OCI-M2 (cell line): ENCODE data around the gene RHOH.

Experiments used
- DNase-seq: peaks from one replicate; lab custom pipeline; 2025; ENCODE audit not compliant: unreplicated experiment; lab: John Stamatoyannopoulos, UW

Gene RHOH

GRCh38 chr4:40204507-40205258 lies 7.9 kb downstream of the RHOH start:
- DNase-seq: no peak

DNA sequence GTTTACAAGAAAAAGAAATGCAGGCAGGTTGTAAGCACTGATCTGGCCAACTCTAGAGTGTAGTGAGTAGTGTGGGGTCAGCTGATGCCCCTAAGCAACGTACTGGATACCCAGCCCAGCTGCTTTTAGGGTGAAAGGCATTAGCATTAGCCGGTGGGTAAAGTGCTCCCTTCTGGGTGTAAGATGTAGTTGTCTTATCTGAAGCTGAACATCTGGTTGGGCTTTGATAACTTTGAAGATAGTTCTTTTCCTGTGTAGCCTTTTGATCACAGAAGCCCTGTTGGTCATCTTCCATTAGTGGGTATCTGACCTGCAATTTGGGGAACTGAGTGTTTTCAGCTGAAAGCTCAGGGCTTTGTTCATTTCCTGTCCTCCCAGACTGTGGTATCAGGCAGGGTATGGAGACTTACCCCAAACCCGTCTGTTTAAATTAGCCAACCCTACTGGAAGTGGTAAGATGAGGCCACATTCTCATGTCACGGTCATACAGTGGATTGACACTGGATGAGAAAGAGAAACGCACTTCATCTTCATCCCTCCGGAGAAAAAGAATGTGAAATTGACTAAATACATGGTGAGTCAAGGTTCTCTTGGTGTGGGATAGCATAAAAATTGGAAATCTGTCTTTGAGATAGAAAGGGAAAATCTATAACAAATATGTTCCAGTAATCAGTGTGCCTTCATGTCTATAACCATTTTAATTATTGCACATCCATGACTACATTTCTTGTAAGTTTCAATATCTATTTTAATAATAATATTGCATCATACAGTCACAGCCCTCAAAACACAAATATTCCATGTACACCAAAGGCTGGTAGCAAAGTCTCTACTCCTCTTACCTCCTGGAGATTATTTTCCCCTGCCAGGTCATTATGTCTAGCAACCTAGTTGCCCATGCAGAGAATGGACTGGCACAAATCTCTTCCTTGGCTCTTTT lies 8.7 kb downstream of the RHOH start:
- DNase-seq: peak; percentile 21

GRCh38 chr4:40206426-40206825 lies 9.6 kb downstream of the RHOH start:
- no peak for DNase-seq

- DNase-seq: no peak
These were observed 12.6 kb downstream of the RHOH start for GRCh38 chr4:40209401-40209800.

DNA sequence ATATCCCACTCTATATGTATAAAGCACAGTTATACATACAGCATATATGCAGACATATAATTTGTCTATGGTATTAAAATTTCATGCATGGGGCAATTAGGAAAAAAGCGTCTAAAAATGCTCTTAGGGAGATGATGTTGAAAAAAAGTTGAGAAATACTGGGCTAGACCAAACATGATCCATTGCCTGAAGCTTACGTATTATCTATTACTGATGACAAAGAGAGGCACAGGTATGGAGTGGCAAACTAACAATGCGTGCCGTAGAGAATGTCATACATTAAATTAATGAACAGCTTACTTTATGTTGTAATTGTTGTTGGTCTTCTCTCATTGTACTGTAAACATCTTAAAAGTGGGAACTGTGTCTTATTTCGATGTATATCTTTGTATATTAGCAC lies 13.9 kb downstream of the RHOH start:
- DNase-seq: no peak

DNA sequence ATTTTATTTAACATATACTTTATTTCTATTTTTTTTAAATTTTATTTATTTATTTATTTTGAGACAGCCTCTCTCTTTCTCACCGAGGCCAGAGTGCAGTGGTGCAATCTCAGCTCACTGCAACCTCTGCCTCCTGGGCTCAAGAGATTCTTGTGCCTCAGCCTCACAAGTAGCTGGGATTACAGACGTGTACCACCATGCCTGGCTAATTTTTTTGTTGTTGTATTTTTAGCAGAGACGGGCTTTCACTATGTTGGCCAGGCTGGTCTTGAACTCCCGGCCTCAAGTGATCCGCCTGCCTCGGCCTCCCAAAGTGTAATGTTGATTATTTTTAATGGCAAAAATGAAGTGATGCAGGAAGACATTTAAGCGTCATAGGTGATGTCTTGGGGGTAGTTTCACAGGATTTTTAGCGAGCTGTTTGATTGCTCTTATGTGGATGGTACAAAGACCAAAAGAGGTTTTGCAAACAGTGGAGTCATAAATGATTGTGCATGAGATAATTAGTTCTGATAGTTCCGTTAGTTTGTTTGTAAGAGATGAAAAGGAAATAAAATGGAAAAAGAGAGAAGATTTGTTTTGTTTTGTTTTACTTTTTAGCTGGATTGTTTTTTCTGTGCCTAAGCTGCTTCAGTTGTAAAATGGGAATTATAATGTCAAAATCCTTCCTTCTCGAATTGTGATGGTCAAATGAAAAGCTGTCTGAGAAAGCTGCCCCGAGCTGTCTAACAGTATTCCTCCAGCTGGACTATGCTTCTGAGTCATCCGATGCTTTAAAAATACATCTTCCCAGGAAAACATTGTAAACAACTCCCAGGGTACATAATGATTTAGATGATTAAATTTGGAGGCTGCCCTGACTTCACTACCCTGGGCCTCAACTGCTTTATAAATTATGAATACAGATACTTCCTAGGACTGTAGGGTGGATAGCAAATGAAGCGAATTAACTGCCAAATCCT lies 14.7 kb downstream of the RHOH start:
- DNase-seq: no peak

DNA sequence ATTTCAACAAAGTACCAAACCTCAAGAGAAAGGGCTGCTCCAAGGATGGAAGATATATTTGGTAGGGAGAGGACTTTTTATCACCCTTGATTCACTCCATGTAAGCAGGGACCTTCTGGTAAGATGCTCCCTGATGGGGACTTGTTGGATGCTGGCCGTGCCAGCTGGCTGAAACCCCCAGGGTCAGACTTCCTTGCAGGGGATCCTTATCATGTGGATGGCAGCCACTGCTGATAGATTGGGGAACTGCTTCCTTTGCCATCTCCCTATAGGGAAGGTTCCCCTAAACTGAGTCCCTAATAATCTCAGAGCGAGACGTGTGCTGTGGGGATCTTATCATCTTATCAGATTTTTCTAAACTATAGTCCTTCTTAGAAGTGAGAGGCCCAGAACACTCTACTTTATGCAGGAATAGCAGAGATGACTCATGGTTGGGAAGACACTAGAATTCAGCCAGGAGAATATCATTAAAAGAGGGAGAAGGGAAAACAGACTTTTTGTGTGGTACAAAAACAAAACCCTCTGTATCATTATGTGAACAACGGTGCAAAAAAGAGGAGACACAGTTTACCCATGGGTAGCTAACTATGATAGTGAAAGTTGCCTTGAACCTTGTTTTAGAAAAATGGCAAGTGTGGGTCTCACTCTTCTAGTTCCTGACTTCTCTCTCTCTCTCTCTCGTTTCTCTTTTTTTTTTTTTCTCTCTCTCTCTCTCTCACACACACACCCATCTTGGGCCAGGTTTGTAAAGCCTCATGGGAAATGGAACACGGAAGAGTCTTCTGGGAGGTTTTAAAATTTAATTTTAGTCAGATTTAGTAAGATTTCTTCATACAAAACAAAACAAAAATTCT lies 16.1 kb downstream of the RHOH start:
- no peak for DNase-seq

DNA sequence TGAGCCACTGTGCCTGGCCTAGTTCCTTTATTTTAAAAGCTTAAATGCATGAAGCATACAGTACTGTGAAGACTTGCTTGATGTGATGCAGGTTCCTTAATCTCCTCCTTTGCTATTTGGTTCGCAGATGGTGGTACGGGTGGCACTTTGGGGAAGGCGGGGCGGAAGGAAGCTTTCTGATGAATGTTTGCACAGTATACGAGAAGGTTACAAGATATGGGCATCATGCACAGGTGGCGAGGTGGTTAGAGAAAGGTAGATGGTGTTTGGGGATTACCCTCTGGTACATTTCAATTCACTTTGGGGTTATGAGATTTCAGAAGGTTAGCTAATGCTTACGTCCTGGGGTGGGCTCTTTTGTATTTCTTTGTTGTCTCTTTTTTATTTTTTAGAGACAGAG lies 17.2 kb downstream of the RHOH start:
- DNase-seq: no peak

DNA sequence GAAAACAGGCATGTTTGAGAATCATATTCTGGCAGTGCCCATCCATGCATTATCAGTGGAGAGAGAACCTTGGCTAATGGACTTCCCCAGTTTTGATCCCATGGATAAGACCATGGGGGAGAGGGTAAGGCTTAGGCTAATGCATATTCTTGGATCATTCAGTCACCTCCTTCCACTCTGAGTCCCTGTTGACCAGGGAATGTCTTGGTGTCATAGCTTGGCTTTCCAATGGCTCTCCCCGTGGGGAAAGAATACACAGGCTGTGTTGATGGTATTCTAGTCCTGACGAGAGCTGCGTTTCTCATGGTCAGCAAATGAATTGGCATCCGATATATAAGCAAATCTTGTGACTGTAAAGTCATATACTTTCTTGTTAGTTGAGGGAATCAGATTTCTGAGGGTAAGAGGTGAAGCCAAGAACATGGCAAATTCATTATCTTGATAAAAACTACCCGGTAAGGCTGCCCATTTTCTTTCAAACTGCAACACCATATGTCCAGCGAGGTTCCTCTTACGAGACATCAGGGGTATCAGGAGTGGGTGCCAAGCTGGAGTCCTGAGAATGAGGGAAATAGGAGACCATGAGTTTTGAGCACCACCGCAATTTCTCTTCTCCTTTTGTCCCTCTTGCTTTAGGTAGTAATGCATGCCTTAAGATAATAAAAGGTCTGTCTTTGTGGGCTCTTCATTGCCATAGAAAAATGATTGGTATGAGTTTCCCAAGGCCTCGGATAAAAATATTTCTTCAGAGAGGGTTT lies 18.0 kb downstream of the RHOH start:
- no peak for DNase-seq

- no peak for DNase-seq
These were observed 20.0 kb downstream of the RHOH start for GRCh38 chr4:40216622-40217366.

GRCh38 chr4:40221744-40222143 lies 24.9 kb downstream of the RHOH start:
- no peak for DNase-seq

GRCh38 chr4:40223343-40223742 lies 26.5 kb downstream of the RHOH start:
- DNase-seq: no peak

- no peak for DNase-seq
These were observed 27.6 kb downstream of the RHOH start for GRCh38 chr4:40224432-40224831.

DNA sequence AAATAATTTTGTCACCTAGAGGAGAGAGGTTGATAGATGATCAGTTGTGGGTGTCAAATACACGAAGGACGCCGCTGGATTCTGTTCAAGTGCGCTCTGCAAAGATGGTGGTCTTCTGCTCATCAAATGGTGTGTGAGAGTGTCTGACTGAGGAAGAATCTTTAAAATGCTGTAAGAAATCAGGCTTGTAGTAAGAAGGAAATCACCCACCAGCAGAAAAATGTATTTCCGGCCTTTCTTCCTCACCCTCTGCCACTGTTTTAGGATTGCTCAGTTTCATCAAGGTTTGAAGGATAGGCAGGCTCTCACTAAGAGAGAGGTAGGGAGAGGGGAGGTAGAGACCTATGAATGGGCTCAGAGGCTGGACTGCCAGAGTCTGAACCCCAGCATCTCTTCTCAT lies 28.7 kb downstream of the RHOH start:
- no peak for DNase-seq

- DNase-seq: no peak
These were observed 30.5 kb downstream of the RHOH start for GRCh38 chr4:40227284-40227683.

DNA sequence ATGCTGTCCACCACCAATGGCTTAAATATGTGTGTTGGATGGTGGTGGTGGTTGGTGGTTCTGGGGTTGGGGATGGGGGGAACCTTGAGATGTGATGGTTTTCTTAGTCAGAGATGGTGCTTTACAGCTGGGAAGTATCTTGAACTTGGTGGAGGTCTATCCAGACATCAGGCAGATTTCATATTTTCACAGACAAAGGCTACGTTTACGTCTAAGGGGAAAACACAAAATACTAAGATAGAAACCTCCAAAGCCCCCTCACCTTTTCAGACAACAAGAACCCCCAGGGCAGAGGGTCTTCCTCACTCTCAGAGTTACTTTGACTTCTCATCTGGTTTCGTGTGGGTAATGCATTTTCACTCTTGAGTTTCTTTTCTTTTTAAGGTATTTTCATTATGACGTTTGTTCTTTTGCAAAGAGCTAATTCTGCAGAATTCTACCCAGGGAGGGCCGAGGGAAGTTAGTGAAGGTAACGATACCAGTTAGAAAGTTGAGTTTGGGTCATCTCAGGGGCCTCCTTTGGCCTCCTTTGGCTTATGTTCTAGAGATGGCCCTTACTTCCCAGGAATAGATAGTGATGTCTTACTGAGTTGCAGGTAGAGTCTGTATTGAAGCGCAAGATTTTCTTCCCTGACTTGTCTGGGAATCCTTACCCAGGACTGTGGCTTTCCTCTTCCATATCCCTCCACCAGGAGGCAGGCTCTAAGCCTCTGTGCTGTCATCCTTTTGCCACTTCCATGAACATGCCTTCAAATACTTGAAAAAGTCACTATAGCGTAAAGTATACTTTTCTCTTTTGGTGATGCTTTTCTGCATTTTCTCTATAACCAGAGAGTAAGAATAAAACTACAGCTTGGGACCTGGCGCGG lies 31.9 kb downstream of the RHOH start:
- no peak for DNase-seq

GRCh38 chr4:40231316-40231863 lies 34.6 kb downstream of the RHOH start:
- no peak for DNase-seq
